ENCODE measurements around the gene CLIC1.

Gene CLIC1

DNA sequence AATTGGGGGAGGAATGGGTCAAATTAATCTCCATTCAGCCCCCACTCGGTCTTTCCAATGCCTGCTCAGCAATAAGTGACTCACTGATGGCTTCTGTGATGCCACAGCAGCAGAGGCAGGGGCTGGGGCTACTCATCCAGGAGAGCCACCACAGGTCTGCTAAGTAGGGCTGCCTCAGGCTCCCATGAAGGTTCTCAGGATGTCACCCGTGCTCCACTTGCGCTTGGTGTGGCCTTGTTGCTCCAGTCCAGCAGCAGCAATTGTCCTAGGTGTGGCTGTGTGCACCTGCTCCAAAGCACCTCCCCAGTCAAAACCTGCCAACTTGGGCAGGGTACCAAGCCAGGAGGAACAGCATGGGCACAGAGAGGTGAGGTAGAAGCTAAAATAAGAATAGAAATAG, 14.2 kb downstream of the CLIC1 start (continued):
- TF ChIP-seq ZNF76 (tag by site-specific recombination; IDR thresholded peaks at IDR 0.05; ENCODE audit: borderline replicate concordance, low read depth), result no peak

DNA sequence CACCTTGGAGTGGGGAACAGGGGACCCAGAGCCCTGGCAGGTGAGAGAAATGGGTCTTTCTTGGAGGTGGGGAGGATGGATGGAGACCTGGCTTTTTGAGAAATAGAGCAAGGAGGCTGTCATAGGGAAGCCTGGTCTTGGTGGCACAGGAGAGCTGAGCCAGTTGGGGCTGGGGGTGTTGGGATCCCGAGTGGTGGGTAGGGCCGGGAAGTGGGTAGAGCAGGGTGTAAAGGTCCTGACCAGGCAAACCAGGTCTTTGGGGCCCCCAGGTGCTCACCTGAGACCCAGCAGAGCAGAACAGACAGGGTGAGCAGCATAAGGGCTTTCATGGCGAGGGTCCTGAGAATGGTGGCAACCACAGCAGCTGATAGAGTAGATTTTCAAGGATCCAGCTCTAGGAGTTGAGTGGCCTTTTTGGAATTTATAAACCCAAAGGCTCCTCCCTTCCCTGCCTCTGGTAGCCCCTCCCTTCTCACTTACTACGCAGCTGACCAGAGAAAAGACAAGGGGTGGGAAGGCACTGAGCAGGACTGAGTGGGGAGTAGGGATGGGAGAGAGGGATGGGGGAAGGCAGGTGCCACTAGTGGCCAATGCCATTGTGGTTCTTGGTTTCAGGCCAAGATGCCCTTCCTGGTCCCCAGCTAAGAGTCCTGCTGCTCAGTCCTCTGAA, 14.8 kb downstream of the CLIC1 start, which contains the start of gene LY6G6C:
Gene LY6G6C (minus strand): TSS at position 396 of the 670 bp plus-strand sequence. CDS start 67 bp downstream, at position 329.
- H3K36me3 ChIP-seq (ENCODE audit: control insufficient read depth in 2 of 2, insufficient read depth in 1 of 2, low read length in 2 of 2), result peaks cover 0 to 4% of the 10 kb centered on the region in 2 experiments; a peak in 1 of 3 replicates
- H3K27ac ChIP-seq (ENCODE audit: extremely low read depth, low read depth, low read length), result no peak within 1 kb of the TSS
- TF ChIP-seq RBAK (tag by site-specific recombination; IDR thresholded peaks at IDR 0.05) (no peak), ZBTB48 (tag by site-specific recombination; IDR thresholded peaks at IDR 0.05) (no peak), ZNF366 (tag by site-specific recombination; conservative IDR thresholded peaks at IDR 0.05) (no peak)
- ChIA-PET CTCF (interaction anchor here (0.8 kb wide), 1 partner anchor 41 kb away, joined by 4 read pairs; the partner anchor contains the start of gene LY6G5C), POLR2A (interaction anchor here (1.1 kb wide), 1 partner anchor 106 kb away, joined by 4 read pairs; the partner anchor contains the start of gene HSPA1B)
- no peaks in the 10 kb centered on the region for H3K9me3 ChIP-seq (ENCODE audit: control insufficient read depth, insufficient read depth, low read depth, low read length)
- H3K4me3 ChIP-seq (ENCODE audit: low read depth, low read length), result no peak within 1 kb of the TSS
- H3K4me1 ChIP-seq (ENCODE audit: control insufficient read depth, insufficient read depth, low read length), result no peaks in the 10 kb centered on the region

DNA sequence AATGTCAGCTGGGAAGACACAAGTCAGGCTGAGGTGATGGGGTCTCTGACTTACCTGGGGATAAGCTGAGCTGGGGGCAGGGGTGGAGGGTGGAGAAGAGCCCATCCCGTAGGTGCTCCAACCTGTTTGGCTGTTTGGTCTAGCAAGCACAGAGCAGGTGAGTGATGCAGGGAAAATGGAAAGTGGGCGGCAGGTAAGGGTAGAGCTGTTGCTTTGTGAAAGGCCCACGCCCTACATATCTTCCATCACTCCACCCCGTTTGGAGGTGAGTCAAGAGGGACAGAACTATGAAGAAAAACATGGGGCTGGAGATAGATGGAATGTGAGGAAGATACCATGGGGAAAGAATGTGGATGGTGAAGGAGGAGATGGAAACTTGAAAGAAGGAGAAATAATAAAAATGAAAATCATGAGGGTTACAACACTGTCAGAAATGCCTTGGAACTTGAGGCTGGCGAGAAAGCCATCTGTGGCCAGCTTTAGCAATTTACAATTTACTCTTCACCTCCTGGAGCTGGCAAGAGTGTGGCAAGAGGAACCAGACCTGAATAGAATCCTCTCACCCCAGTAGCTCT, 16.0 kb downstream of the CLIC1 start:
- Histone ChIP-seq H3K27ac (ENCODE audit: extremely low read depth, low read depth, low read length) (no peak overlapping the region), H3K9me3 (ENCODE audit: control insufficient read depth, insufficient read depth, low read depth, low read length) (no peaks in the 10 kb centered on the region), H3K4me3 (ENCODE audit: low read depth, low read length) (no peak overlapping the region), H3K36me3 (ENCODE audit: control insufficient read depth in 2 of 2, insufficient read depth in 1 of 2, low read length in 2 of 2) (no peaks in the 10 kb centered on the region), H3K4me1 (ENCODE audit: control insufficient read depth, insufficient read depth, low read length) (no peaks in the 10 kb centered on the region)
- ChIA-PET POLR2A (interaction anchor here (0.9 to 1.1 kb wide), 2 partner anchors 10 to 107 kb away, joined by 3 to 4 read pairs; partner anchors contain the start of gene HSPA1B), CTCF (interaction anchor here (0.6 to 1.0 kb wide), 2 partner anchors 39 to 50 kb away, joined by 4 read pairs; partner anchors contain the start of gene LY6G5C)
- TF ChIP-seq ZFP69B (tag by site-specific recombination; IDR thresholded peaks at IDR 0.05) (no peak), ZNF211 (tag by site-specific recombination; IDR thresholded peaks at IDR 0.05; ENCODE audit: low read depth) (no peak), ZNF791 (tag by site-specific recombination; IDR thresholded peaks at IDR 0.05) (no peak), ZNF184 (tag by site-specific recombination; IDR thresholded peaks at IDR 0.05) (no peak), ZNF114 (tag by site-specific recombination; IDR thresholded peaks at IDR 0.05) (no peak), ZNF302 (tag by site-specific recombination; IDR thresholded peaks at IDR 0.05; ENCODE audit: low read depth) (no peak), ZSCAN16 (tag by site-specific recombination; IDR thresholded peaks at IDR 0.05) (no peak), ZNF521 (tag by site-specific recombination; IDR thresholded peaks at IDR 0.05) (no peak), ZNF350 (tag by site-specific recombination; IDR thresholded peaks at IDR 0.05) (no peak), RBAK (tag by site-specific recombination; IDR thresholded peaks at IDR 0.05) (no peak), KLF8 (tag by site-specific recombination; IDR thresholded peaks at IDR 0.05) (no peak)
- TF ChIP-seq, protein P1, sequence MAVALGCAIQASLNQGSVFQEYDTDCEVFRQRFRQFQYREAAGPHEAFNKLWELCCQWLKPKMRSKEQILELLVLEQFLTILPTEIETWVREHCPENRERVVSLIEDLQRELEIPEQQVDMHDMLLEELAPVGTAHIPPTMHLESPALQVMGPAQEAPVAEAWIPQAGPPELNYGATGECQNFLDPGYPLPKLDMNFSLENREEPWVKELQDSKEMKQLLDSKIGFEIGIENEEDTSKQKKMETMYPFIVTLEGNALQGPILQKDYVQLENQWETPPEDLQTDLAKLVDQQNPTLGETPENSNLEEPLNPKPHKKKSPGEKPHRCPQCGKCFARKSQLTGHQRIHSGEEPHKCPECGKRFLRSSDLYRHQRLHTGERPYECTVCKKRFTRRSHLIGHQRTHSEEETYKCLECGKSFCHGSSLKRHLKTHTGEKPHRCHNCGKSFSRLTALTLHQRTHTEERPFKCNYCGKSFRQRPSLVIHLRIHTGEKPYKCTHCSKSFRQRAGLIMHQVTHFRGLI (tag by site-specific recombination; IDR thresholded peaks at IDR 0.05), result no peak
- TF ChIP-seq, protein P2, sequence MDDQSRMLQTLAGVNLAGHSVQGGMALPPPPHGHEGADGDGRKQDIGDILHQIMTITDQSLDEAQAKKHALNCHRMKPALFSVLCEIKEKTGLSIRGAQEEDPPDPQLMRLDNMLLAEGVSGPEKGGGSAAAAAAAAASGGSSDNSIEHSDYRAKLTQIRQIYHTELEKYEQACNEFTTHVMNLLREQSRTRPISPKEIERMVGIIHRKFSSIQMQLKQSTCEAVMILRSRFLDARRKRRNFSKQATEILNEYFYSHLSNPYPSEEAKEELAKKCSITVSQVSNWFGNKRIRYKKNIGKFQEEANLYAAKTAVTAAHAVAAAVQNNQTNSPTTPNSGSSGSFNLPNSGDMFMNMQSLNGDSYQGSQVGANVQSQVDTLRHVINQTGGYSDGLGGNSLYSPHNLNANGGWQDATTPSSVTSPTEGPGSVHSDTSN (CRISPR knock-in tag; IDR thresholded peaks at IDR 0.05), result no peak
- TF ChIP-seq, protein P3, sequence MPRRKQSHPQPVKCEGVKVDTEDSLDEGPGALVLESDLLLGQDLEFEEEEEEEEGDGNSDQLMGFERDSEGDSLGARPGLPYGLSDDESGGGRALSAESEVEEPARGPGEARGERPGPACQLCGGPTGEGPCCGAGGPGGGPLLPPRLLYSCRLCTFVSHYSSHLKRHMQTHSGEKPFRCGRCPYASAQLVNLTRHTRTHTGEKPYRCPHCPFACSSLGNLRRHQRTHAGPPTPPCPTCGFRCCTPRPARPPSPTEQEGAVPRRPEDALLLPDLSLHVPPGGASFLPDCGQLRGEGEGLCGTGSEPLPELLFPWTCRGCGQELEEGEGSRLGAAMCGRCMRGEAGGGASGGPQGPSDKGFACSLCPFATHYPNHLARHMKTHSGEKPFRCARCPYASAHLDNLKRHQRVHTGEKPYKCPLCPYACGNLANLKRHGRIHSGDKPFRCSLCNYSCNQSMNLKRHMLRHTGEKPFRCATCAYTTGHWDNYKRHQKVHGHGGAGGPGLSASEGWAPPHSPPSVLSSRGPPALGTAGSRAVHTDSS (tag by site-specific recombination; IDR thresholded peaks at IDR 0.05), result no peak
- TF ChIP-seq, protein P4, sequence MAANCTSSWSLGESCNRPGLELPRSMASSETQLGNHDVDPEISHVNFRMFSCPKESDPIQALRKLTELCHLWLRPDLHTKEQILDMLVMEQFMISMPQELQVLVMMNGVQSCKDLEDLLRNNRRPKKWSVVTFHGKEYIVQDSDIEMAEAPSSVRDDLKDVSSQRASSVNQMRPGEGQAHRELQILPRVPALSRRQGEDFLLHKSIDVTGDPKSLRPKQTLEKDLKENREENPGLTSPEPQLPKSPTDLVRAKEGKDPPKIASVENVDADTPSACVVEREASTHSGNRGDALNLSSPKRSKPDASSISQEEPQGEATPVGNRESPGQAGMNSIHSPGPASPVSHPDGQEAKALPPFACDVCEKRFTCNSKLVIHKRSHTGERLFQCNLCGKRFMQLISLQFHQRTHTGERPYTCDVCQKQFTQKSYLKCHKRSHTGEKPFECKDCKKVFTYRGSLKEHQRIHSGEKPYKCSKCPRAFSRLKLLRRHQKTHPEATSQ (tag by site-specific recombination; IDR thresholded peaks at IDR 0.05), result no peak

All from HEK293 (cell line).